Suppressor macrophage (primary cell): ENCODE results near the gene GRIK2.

Experiments used
- DNase-seq, 4 experiments: peaks; one replicate each; pipeline ENCODE4 v3.0.0-alpha.2; 2020 to 2022

The GRIK2 gene

GRCh38 chr6:101909366-101909765, 515.9 kb downstream of the GRIK2 start:
- no peak for DNase-seq

GRCh38 chr6:101912311-101912710, 518.8 kb downstream of the GRIK2 start:
- DNase-seq, result no peak

GRCh38 chr6:101918471-101918870, 525.0 kb downstream of the GRIK2 start:
- no peak for DNase-seq

- no peak for DNase-seq
These were observed 528.4 kb downstream of the GRIK2 start for GRCh38 chr6:101921829-101922450.

- no peak for DNase-seq
These were observed 532.8 kb downstream of the GRIK2 start for GRCh38 chr6:101926149-101926925.

GRCh38 chr6:101931766-101932165, 538.3 kb downstream of the GRIK2 start:
- DNase-seq, result no peak

- no peak for DNase-seq
These were observed 539.2 kb downstream of the GRIK2 start for GRCh38 chr6:101932704-101933103.

GRCh38 chr6:101935732-101936131, 542.2 kb downstream of the GRIK2 start:
- DNase-seq, result no peak

GRCh38 chr6:101936516-101936915, 543.0 kb downstream of the GRIK2 start:
- no peak for DNase-seq

GRCh38 chr6:101937108-101937507, 543.6 kb downstream of the GRIK2 start:
- DNase-seq, result no peak

- no peak for DNase-seq
These were observed 546.9 kb downstream of the GRIK2 start for GRCh38 chr6:101940391-101940790.

GRCh38 chr6:101956961-101957360, 563.5 kb downstream of the GRIK2 start:
- DNase-seq, result no peak

- DNase-seq, result no peak
These were observed 567.8 kb downstream of the GRIK2 start for GRCh38 chr6:101961357-101961756.

GRCh38 chr6:101980924-101981323, 587.4 kb downstream of the GRIK2 start:
- DNase-seq, result no peak

- no peak for DNase-seq
These were observed 593.0 kb downstream of the GRIK2 start for GRCh38 chr6:101986476-101986875.

- DNase-seq, result no peak
These were observed 598.8 kb downstream of the GRIK2 start for GRCh38 chr6:101992286-101992685.

- DNase-seq, result no peak
These were observed 601.0 kb downstream of the GRIK2 start for GRCh38 chr6:101994521-101994920.

GRCh38 chr6:102015431-102015830, 621.9 kb downstream of the GRIK2 start:
- no peak for DNase-seq

- no peak for DNase-seq
These were observed 628.8 kb downstream of the GRIK2 start for GRCh38 chr6:102022281-102022680.

- no peak for DNase-seq
These were observed 629.3 kb downstream of the GRIK2 start for GRCh38 chr6:102022803-102023202.

- DNase-seq, result no peak
These were observed 630.6 kb downstream of the GRIK2 start for GRCh38 chr6:102023977-102024657.

- DNase-seq, result no peak
These were observed 633.1 kb downstream of the GRIK2 start for GRCh38 chr6:102026649-102027048.

- DNase-seq, result no peak
These were observed 634.7 kb downstream of the GRIK2 start for GRCh38 chr6:102028176-102028575.

GRCh38 chr6:102038964-102039363, 645.5 kb downstream of the GRIK2 start:
- DNase-seq, result no peak
